Urothelium cell line (cell line): ENCODE data around the gene OR10T2.
"Not testable (repeated sequence)": the region's sequence is repeated elsewhere in the genome, so short reads cannot be mapped to it uniquely, and the experiment has no call there.

Source experiments
- DNase-seq: peaks from one replicate; pipeline ENCODE4 v3.0.0; 2011; ENCODE audit warnings: low spot score, mixed read lengths
- FAIRE-seq: peaks from 2 replicates; lab custom pipeline; 2011; peaks lifted over from hg19 to GRCh38; lab: Jason Lieb, UNC

Gene OR10T2

GRCh38 chr1:158357441-158357840 lies 41.8 kb downstream of the OR10T2 start:
- DNase-seq (no peak), FAIRE-seq (no peak)

- FAIRE-seq = no peak
- no peak for DNase-seq
Observed at GRCh38 chr1:158356616-158357015, 42.6 kb downstream of the OR10T2 start.

- no peak for FAIRE-seq
- no peak for DNase-seq
Observed at GRCh38 chr1:158355773-158356285, 43.4 kb downstream of the OR10T2 start.

GRCh38 chr1:158354255-158354654 lies 45.0 kb downstream of the OR10T2 start:
- FAIRE-seq (no peak), DNase-seq (no peak)

GRCh38 chr1:158353303-158354075 lies 45.8 kb downstream of the OR10T2 start, which contains the start of gene CD1E:
CD1E (plus strand) TSS chr1:158353894; CDS start chr1:158353989, 95 bp downstream.
- DNase-seq = no peak
- FAIRE-seq = no peak

- not testable (repeated sequence) for FAIRE-seq, DNase-seq
Observed at GRCh38 chr1:158348946-158349345, 50.3 kb downstream of the OR10T2 start.
